GM19240 (cell line): ENCODE results near the gene P2RY14.

Experiments
- DNase-seq: peaks from one replicate; pipeline ENCODE4 v3.0.0; 2011; ENCODE audit warnings: low spot score; ENCODE audit not compliant: insufficient read length

The P2RY14 gene

DNA sequence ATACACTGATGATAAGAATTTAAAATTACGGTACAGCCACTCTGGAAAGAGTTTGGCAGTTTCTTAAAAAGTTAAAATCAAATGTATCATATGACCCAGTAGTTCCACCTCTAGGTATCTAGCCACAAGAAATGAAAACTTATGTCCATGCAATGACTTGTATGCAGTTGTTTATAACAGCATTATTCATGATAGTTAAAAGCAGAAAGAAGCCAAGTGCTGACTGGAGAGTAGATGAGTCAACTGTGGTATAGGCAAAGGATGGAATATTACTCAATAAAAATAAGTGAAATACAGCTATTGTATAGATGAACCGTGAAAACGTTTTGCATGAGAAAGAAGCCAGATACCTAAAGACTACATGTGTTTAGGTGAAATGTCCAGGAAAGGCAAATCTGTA, 23.4 kb upstream of the P2RY14 start:
- no peak for DNase-seq

DNA sequence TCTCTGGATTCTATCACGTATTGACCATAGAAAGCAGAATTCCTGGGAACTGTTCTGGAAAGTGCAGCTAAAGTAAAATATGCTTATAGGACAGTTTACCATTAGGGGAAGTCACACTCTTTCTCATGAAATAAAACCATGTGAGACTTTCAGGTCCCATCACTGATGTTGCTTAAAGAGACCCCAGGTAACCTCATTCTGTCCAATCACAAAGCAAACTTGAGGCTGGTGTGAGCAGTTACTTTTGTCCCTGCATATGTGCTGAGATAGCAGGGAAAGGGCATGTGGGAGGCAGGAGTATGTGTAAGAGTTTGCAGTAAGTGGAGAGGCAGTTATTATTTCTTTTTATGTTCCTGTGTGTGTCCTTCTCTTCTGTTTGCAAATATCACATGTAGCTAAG, 22.2 kb upstream of the P2RY14 start:
- no peak for DNase-seq

DNA sequence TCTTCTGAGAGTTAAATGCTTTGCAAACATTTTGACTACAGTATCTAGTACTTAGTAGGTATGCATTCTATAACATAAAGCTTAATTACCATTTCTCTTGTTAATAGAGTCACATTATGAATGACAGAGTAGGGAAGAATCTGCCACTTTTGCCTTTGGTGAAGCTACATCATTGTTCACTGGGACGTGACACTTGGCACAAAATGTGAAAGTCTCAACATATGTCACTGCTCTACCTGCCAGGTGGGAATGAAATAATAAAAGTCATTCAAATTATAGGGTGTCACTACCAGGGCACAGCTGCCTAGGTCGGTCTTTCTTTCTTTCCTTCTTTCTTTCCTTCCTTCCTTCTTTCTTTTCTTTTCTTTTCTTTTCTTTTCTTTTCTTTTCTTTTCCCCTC, 20.7 kb upstream of the P2RY14 start:
- DNase-seq: no peak

DNA sequence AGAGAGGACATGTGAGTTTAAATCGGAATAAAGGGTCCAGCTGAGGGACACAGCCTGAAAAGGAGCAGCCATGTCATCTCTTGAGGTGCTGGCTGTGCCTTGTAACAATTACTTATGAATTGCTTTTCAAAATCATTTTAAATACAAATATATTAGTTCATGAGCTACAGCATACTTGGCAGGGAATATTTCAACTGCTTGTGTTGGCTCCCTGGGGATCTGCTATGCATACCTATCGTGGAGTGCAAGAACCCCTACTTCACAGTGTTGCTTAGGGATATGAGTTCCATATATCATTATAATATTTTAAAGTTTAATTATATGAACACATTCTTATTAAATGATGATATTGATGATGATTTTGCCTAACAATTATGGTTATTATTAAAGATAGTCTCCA, 19.1 kb upstream of the P2RY14 start:
- DNase-seq: no peak

DNA sequence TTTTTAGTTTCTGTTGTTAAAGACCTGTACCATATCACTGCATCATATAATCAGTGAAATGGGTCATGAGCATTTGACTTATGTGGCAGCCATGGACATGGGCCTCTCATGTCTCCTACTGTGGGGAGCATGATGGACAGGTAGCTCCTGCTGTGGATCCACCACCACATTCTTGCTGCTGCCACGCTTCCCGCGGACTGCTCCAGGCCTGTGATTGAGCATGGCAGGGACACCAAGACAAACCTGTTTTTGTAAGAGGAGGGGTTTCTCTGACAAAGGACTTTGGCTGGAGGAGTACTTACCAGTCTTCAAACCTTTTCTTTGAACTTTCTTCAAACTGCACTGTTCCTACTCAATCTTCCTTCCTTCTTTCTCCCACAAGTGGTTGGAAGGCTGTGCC, 17.9 kb upstream of the P2RY14 start:
- no peak for DNase-seq

DNA sequence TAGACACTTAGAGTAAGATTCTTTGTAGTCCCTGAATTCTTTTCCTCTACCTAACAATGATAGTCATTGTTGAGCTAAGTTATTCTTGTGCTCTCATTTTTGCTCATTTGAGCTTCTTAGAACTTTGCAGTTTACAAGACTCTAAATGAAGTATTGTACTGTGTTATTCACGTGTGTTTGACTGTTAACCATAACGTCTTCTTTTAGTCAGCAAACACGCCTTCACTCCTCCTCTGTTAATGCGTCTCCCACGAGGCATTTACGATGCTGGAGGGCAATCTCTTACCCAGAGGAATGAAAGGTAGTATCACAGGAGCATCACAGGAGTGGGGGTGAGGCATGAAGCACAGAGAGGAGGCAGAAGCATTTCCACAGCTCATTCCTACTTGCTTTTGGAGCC, 14.8 kb upstream of the P2RY14 start:
- no peak for DNase-seq

DNA sequence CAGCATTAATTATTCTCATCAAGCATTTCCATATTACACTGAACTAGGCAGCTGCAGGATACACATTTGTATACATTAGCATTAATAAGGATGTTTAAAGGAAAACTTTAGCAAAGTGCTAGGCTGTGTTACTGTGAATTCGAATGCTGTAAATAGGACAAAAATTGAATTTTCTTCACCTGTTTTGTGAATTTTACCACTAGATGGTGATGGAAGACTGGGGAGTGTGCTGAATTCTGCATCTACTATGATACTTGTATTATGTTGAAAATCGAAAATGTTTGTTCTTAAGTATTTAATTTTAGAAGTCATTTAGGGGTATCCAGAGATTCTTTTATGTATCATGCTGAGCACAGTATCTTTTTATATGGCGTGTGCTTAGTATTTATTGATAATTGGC, 12.3 kb upstream of the P2RY14 start:
- no peak for DNase-seq

DNA sequence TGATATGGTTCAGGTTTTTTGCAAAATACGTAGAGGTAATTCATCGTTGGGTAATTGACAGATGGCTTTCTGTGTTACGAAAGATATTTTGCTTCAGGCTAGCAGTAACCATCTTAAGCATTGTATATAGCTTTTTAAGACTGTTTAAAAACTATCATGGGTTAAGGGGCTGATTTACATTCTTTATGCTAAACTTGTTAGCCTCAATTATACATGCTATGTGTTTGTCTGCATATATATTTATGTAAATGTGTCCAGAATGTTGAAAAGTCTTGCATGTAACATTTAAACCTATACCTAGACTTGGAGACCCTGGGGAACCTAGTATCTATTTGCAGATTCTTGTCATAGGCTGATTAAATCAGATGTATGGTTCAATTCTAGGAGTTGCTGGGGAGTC, 11.1 kb upstream of the P2RY14 start:
- DNase-seq: no peak

DNA sequence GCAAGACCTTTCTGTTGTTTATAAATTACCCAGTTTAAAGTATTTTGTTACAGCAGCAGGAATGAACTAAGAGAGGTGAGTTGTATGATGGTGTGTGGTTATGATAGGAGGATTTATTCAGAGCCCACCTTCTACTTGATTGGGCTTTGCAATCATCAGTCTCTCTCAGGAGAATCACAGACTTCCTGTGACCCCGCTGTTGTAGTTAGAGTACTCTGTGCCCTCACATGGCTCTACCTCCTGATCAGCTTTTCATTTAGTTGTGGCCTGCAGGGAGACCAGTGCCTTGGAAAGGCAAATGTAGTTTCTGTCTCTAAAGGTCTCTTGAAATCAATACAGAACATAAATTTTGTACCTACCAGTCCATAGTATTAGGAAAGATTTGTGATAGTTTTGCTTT, 7.6 kb upstream of the P2RY14 start:
- no peak for DNase-seq

DNA sequence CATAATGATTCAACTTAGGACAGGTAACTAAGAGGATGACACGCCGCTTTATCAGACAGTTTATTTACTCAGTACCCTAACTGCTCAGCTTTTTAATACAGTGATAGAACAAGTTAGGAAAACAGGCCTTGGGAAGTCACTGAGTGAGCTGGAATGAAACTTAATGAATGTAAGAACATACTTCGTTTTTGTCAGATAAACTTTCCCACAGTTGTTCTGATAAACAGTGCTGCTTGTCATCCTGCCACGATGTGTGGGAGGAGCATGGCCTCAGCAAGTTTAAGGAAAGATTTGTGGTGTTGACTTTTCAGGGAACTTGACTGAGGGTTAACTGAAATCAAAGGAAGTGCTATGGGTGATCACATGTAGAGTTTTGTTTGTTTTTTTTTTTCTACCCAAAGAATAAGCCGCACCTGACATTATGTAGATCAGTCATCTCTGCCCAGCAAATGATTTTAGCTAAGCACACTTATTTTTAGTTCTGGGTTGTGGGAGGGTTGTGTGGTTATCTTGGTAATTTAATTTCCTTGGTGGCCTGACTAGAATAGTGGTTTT, 5.6 kb upstream of the P2RY14 start:
- DNase-seq: no peak

DNA sequence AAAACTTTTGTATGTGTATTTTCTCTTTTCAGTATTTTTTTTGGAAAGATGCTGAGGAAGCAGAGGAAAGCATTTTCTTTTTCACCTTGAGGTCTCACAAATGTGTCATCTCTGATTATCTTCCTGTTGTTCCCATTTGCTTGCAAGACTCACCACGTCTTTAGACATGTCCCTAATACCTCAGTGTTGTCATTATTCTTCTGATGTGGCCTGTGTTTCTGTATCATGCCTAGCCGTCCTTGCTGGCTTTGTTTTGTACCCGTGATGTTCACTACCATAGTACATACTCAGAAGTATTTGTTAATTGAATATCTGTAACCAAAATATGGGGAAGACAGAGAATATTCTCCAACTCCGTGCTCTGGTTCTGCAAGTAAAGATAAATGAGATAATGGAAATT, 5.0 kb upstream of the P2RY14 start:
- no peak for DNase-seq

DNA sequence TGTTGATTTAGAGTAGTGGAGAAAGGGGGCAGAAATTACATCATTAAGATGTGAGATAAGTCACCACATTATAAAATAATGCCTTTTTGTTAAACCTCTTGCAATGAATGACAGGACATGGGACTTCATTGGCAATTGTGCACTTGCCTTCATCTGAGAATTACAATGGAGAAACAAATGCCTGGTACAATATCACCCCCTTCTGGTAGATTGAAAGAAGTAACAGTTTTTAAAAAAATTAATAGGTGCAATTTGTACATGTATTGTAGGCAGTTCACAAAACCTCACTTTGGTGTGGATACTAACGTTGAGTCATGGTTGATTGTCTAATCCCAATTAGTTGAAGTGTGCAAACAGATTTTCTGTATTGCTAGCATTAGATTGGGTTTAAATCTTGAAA, 4.6 kb upstream of the P2RY14 start:
- DNase-seq: no peak

DNA sequence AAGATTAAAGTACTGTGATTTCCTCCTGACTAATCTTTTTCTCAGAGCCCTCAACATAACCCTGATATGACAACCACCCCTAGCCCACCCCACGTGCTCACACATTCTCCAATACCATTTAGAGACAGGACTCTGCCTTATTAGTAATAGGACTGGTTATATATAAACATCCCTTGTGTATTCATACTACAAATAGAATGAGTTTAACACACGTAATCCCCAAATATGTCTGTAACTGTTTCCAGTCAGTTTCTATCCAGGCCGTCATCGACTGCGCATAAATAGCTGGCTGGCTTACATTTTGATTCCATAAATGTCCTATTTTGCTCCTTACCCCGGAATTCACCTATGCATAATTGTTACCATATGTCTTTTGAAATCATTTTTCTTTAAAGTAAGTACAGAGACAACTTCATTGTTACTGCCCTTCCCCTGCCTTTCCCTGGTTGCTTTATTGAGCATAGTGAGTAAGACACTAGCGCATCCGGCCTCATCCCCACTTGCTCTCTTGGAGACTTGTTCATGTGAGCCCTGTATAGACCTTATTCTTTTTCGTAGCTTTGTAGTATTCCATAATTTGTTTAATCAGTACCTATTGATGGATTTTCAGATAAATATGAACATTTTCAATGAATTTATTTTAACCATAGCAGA, 3.5 kb upstream of the P2RY14 start:
- DNase-seq: no peak

DNA sequence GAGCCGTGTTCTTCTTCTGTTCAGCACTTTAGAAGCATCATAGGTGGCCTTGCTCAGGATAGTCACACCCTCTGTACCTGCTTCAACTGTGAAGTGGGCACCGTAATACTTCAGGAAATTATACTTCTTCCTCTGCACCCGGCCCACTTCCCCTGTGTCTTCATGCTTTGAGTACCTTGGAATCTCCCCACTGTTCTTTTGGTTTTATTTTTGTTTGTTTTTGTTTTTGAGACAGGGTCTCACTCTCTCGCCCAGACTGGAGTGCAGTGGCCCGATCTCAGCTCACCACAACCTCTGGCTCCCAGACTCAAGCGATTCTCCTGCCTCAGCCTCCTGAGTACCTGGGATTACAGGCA, 1.7 kb downstream of the P2RY14 start:
- no peak for DNase-seq

DNA sequence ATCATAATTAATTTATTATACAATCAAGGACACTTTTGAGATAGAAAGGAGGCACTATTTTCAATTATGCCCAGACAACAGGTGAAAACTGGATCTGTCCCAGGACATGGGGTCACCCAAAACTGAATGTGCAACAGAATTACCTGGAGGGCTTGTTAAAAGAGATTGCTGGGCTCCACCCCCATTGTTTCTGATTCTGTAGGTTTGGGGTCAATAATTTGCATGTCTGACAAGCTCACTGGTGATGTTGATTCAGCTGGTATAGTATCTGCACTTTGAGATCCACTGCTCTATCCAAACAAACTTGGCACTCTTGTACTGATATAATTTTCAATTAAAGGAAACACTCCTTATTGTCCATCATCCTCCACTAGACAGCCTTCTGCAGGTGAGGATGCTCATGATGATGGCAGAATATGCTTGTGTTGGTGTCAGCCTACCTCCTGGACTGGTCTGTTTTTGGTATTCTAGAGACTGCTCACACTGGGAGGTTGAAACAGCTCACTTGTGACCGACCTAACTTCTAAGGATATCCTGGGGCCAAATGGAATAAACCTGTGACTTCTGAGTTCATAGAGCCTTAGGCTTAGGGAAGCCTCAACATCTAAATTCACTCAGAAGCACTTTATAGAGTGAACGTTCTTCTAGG, 2.2 kb downstream of the P2RY14 start:
- no peak for DNase-seq

DNA sequence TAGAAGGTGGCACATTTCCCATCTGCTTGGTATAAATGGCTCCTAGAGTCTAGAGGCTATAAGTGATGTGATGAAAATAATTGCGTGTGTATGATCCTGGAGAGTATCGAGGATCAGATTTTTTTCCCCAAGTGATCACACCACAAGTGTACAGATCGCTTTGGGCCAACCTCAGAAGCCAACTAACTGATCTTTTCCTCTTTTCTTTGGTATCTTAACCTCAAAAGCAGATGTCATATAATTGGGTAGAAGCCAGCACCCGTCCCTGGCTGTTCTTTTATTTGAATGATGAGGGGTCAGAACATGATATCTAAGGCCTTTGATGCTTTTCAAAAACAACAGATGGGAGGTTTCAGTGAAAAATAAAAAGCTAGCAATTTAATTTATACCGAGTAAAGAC, 3.3 kb downstream of the P2RY14 start:
- DNase-seq: no peak

DNA sequence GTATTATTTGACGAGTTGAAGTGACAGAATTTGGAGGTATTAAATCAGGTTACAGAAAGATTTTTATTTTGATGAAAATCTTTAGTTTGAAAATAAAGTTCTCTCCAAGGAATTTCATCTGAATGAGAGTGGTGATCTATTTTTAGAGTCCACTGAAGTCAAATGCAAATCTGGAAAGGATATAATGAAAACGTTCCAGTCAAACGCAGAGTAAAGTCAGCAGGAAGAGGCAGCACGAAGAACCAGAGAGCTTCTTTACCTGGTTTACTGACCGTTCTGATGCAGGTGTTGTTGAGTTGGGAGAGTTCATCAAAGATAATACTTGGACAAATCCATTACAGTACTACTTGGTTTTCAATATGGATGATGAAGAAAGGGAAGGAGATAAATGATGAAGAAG, 8.7 kb downstream of the P2RY14 start:
- no peak for DNase-seq

DNA sequence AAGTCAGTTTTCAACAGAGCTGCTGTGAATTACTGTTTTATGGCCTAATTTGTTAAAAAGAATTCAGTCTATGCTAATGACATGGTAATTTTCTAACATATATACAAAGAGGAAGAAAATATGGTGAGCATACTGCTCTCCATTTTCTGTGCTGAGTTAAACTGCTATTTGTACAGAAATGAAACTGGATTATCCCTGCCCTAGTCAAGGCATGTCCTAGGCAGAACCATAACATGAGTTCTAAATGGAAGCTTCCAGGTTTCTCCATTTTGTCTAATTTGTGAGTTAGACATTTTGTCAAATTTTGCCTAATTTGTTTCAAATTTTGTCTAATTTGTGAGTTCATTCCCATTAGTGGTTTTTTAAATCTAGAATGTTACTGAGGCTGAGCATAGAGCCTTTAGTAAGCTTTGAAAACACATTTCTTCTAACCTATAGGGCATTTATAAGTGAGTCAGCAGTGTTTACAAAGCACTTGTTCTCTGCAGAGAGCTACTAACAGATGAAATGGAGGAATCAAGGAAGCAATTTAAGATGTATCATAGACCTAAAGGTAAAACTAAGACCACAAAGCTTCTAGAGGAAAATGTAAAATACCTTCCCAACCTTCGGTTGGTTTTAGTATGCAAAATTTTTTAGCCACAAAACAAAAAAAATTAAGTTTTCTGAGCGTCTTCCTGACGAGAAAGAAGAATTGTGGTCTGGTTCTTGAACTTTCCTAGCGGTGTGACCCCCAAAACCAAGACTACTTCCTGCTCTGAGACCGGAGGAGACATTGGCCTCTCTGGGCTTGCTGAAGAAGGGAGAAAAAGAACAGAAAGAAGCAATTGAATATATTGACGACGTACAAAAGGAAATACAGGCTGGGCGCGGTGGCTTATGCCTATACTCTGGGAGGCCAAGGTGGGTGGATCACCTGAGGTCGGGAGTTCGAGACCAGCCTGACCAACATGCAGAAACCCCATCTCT, 9.8 kb downstream of the P2RY14 start:
- no peak for DNase-seq

DNA sequence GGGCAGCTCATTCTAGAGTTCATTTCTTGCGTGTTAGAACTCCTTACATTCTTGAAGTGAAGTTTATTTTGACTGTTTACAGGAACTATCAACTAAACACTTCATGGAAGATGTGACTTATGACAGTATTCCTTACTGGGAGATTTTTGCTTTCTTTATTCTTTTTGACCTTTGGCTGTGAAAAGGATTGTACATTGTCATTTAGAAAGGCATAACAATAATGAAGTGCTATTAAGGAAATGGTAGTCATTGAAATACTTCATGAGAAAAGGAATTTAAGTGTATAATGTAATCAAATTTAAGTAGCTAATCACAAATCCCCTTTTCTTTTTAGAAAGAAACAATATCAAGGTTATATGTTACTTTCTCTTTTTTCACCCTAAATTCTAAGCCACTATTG, 11.3 kb downstream of the P2RY14 start:
- DNase-seq: no peak

DNA sequence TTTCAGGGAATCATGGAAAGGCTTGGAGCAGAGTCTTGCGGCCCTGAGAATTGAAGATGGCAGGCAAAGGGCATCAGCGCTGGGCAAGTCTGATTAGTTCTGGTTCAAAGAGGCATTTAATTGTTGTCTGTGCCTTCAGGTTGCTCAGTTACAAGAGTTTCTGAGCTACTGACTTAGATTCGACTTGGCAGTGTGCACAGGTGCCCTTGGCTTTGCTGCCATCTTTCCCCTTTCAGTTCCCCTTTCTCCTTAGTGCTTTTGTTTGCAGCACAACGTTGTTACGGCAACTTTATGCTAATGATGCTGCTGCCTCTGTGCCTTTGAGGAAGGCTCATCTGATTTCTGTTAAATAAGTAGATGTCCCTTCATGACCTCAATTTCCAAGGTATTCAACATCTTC, 12.5 kb downstream of the P2RY14 start:
- no peak for DNase-seq

DNA sequence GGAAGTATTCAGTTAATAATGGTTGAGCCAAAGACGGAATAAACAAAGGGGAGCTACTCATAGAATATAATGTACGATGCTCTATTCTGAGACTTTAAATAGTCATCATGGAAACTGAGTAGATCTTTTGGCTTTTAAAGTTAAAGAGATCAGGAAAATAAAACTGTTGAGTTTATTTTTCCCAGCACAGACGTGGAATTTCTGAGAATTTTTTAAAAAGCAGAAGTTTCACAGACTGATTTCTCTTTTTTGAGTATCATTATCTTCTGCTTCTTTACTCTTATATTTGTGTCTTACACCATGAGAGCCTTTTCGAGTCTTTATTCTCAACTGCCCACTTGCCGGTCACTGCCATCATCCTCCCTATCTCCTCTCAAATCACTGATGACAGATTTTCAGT, 13.2 kb downstream of the P2RY14 start:
- DNase-seq: no peak

DNA sequence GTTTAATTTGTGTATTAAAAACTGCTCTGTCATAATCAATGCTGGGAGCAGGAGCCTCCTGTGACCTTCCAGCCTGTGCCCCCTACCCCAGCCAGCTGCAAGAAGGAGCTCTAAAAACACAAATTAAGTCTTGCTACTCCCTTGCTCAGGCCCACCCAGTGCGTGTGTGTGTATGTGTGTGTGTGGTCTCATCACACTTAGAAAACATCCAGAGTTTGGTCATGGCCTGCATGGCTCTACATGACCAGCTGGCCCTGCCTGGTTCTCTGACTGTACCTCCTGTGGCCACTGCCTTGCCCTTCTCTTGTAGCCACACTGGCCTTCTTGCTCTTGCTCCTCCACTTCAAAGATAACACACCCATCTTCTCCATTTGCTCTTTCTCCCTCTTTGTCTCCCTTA, 13.7 kb downstream of the P2RY14 start:
- no peak for DNase-seq
